HuH-7.5 (cell line): Measurements from ENCODE around the gene CR1.
"Not testable (repeated sequence)": the region's sequence is repeated elsewhere in the genome, so short reads cannot be mapped to it uniquely, and the experiment has no call there.

Source experiments
- DNase-seq: peaks from one replicate; pipeline ENCODE4 v3.0.0; 2011; ENCODE audit warnings: low spot score

CR1 gene

GRCh38 chr1:207495801-207496792, at the start of gene CR1:
Gene CR1 (plus strand): TSS chr1:207496157. CDS start chr1:207496268, 111 bp downstream.
- no peak for DNase-seq

GRCh38 chr1:207453710-207454045, 42.3 kb upstream of the CR1 start:
- DNase-seq, result no peak

DNA sequence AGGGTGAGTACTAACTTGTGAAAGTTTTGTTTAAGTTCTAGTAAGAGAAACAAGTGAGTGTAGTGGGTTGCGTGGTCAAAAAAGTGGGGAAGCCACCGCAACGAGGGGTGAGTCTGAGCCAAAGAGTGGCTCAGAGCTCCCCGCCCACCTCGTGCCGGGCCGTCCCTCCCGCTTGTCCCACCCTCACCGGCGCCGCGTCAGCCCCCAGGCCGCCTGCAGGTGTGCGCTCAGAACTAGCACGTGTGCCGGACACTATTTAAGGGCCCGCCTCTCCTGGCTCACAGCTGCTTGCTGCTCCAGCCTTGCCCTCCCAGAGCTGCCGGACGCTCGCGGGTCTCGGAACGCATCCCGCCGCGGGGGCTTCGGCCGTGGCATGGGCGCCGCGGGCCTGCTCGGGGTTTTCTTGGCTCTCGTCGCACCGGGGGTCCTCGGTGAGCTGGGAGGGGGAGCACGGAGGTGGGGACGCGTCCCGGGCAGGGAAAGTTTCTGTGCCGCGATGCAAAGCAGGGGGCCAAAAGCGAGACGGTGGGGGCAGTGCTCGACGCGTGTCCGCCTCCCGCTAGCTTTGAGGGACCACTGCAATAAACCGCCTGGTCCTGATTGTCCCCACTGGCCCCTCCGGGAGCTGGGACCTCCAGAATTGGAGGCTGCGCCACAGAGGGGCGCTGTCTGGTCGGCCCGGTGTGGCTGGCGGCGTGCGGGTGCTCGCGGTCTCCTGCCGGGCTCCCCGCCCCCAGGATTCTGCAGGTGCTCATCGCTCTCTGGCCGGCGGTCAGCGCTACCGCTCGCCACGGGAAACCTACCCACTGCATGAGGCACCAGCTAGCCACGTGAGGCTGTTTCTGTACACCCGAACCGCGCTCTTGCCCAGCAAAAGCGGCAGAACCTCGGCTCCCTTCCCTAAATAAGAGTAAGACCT, 41.7 kb upstream of the CR1 start, which contains the start of gene CR2:
Gene CR2, plus strand, starts transcription at position 283 of the 919 bp plus-strand sequence. Its CDS starts 91 bp downstream, at position 374.
- DNase-seq, result peak; percentile 12

- no peak for DNase-seq
These were observed 40.7 kb upstream of the CR1 start for GRCh38 chr1:207455183-207455754.

- DNase-seq, result no peak
These were observed 37.5 kb upstream of the CR1 start for GRCh38 chr1:207458414-207458813.

- DNase-seq, result no peak
These were observed 36.9 kb upstream of the CR1 start for GRCh38 chr1:207459008-207459407.

GRCh38 chr1:207461649-207462048, 34.3 kb upstream of the CR1 start:
- DNase-seq, result no peak

DNA sequence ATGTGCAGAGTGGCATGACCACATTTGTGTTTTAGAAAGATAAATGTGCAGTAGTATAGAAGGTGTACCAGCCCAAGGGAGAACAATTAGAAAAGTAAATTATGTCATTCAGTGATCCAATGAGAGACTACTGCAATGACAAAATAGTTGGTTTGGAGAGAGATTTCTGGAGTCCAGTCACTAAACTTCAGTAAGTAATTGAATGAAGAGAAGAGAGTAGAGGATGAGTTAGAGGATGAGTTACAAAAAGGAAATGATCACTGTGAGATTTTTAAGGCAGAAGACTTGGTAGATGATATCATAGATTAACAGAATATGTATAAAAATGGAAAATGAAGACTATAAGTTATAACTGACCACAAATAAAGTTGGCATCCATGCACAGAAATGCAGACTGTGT, 33.4 kb upstream of the CR1 start:
- no peak for DNase-seq

GRCh38 chr1:207463021-207463420, 32.9 kb upstream of the CR1 start:
- no peak for DNase-seq

GRCh38 chr1:207463571-207463970, 32.4 kb upstream of the CR1 start:
- no peak for DNase-seq

GRCh38 chr1:207470927-207471326, 25.0 kb upstream of the CR1 start:
- no peak for DNase-seq

DNA sequence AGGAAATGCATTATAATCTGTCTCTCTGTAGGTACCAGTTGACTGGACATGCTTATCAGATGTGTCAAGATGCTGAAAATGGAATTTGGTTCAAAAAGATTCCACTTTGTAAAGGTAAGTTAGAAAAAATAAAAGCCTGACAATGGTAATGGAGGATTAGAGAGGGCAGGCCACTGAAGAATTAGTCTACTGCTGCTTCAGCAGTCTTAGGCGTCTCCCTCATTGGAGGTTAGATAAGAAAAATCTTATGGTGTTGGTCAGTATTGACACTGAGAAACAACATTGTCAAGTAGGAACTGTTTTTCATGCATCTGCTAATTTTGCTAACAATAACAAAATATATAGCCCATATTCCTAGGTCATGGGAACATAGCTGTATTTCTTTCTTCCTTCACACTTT, 21.7 kb upstream of the CR1 start:
- no peak for DNase-seq

- DNase-seq, result no peak
These were observed 9.8 kb upstream of the CR1 start for GRCh38 chr1:207486198-207486597.

- no peak for DNase-seq
These were observed 8.3 kb upstream of the CR1 start for GRCh38 chr1:207487636-207488035.

- DNase-seq, result no peak
These were observed 2.7 kb upstream of the CR1 start for GRCh38 chr1:207493212-207493611.

DNA sequence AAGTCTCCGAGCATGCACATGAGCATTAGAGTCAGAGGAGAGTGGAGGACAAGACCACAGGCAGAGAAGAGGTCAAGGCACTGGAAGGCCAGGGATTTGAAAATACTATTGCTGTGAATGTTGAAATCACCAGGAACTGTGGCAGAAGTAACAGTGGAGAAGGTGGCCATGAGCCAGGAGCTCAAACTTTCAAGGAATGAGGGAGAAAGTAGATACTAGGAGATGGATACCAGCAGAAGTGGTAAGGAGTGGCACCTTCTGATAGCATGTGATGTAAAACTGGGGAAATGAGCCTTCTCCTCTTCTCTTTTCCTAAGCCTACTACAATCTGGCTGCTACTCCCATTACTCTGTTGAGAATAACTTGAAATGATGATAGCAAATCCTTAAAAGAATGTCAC, 1.8 kb upstream of the CR1 start:
- DNase-seq, result no peak

GRCh38 chr1:207495281-207495680, 676 bp upstream of the CR1 start:
- DNase-seq, result not testable (repeated sequence)

DNA sequence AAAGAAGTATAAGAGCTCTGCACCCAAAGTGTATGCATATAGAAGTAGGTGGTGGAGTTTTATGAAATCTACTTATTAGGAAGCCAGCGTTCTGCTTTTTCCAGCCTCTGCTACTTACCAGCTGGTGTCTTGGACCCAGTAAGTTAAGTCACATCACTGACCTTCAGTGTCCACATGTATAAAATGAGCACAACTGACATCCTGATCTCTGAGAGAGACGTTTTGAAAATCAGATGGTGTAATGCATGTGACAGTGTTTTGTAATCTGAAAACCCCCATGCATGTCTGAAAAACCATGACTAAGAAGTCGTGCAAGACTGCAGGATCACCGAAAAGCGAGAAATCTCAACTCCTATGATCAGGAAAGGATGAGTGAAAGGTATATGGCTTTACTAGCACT, 2.0 kb downstream of the CR1 start:
- DNase-seq, result no peak

- peak; percentile 46 for DNase-seq
These were observed 3.6 kb downstream of the CR1 start for GRCh38 chr1:207499573-207499972.

- no peak for DNase-seq
These were observed 4.3 kb downstream of the CR1 start for GRCh38 chr1:207500306-207500705.

GRCh38 chr1:207501071-207501470, 5.1 kb downstream of the CR1 start:
- no peak for DNase-seq

GRCh38 chr1:207502726-207503125, 6.8 kb downstream of the CR1 start:
- DNase-seq, result no peak
